Endothelial cell of umbilical vein (primary cell): ENCODE results near the gene GPR137. TPM values are rescaled to one million over a fixed set of nuclear protein-coding genes. Genes with fewer than 3 reads are reported as not detected.

Experiments
- BruUV-seq: library from RNA; stranded (reverse); fragments of 400-500 nt; replicated peaks from 2 replicates; lab custom pipeline; 2021; lab: Mats Ljungman, UMichigan
- CTCF ChIA-PET: fragments of 300-600, 350-600 bp; sonication (Branson Sonifier 250); formaldehyde crosslinking; loops from one replicate; lab custom pipeline; 2021; ENCODE audit warnings: antibody characterized with exemption, inconsistent platforms; lab: Charles Lee
- POLR2A ChIA-PET: fragments of 300-600, 350-600 bp; sonication (Branson Sonifier 250); formaldehyde crosslinking; loops from one replicate; lab custom pipeline; 2021; ENCODE audit warnings: antibody characterized with exemption, inconsistent platforms; lab: Charles Lee
- DNase-seq: peaks from one replicate; pipeline ENCODE4 v3.0.0-alpha.2; 2011; ENCODE audit warnings: low read depth, low spot score
- FAIRE-seq: peaks from 2 replicates; lab custom pipeline; 2011; peaks lifted over from hg19 to GRCh38; lab: Jason Lieb, UNC
- H2AFZ ChIP-seq: 2 replicates; pipeline ENCODE4 v1.6.0; 2012; ENCODE audit warnings: low read depth, low read length, control low read depth, inconsistent platforms
- H3K27ac ChIP-seq: 2 replicates; pipeline ENCODE4 v1.5.1; 2011; ENCODE audit warnings: low read depth, mild to moderate bottlenecking, control low read depth, low read length, moderate library complexity; ENCODE audit not compliant: insufficient read depth
- H3K27me3 ChIP-seq, 2 experiments: 2 replicates each; pipeline versions ENCODE4 v1.6.0 to v1.6.1; 2011; ENCODE audit warnings: low read length in 2 of 2, mixed read lengths in 1 of 2; ENCODE audit not compliant: control insufficient read depth in 2 of 2, insufficient read depth in 2 of 2
- H3K36me3 ChIP-seq, 2 experiments: 2 replicates in 1 of 2; 3 replicates in 1 of 2; pipeline ENCODE4 v1.5.1; 2011; ENCODE audit warnings: low read length in 2 of 2, mild to moderate bottlenecking in 1 of 2, moderate library complexity in 1 of 2; ENCODE audit not compliant: control insufficient read depth in 2 of 2, insufficient read depth in 2 of 2; ENCODE audit errors: extremely low read depth in 1 of 2
- H3K4me1 ChIP-seq: 3 replicates; pipeline ENCODE4 v1.5.1; 2011; ENCODE audit warnings: mild to moderate bottlenecking, low read length; ENCODE audit not compliant: control insufficient read depth, insufficient read depth; ENCODE audit errors: extremely low read depth
- H3K4me2 ChIP-seq: 2 replicates; pipeline ENCODE4 v1.6.1; 2011; ENCODE audit warnings: low read length, control low read depth, mixed read lengths; ENCODE audit not compliant: insufficient read depth
- H3K4me3 ChIP-seq, 3 experiments: fragments of 200-600 bp in 1 of 3; sonication (generic), shearing (Covaris generic) in 1 of 3; replicated peaks in 1 of 3; 2 replicates each; pipeline ENCODE4 v1.5.1; 2011 to 2016; ENCODE audit warnings: control low read depth in 3 of 3, low read length in 3 of 3, mild to moderate bottlenecking in 2 of 3, inconsistent platforms in 1 of 3, low read depth in 1 of 3, moderate library complexity in 1 of 3; ENCODE audit not compliant: insufficient read depth in 1 of 3
- H3K79me2 ChIP-seq: 2 replicates; pipeline ENCODE4 v1.6.0; 2012; ENCODE audit warnings: low read length, inconsistent platforms; ENCODE audit not compliant: control insufficient read depth, insufficient read depth
- H3K9ac ChIP-seq: replicated peaks from 2 replicates; pipeline ENCODE3; 2011; ENCODE audit warnings: low read length, control low read depth; ENCODE audit not compliant: insufficient read depth; ENCODE audit errors: extremely low read depth
- H3K9me1 ChIP-seq: replicated peaks from 3 replicates; pipeline ENCODE4 v1.6.0; 2011; ENCODE audit warnings: mild to moderate bottlenecking, low read length; ENCODE audit not compliant: control insufficient read depth, insufficient read depth; ENCODE audit errors: extremely low read depth
- H3K9me3 ChIP-seq: replicated peaks from 2 replicates; pipeline ENCODE4 v1.5.1; 2012; ENCODE audit warnings: low read length, inconsistent platforms; ENCODE audit not compliant: control insufficient read depth, insufficient read depth
- H4K20me1 ChIP-seq: replicated peaks from 2 replicates; pipeline ENCODE3; 2011; ENCODE audit warnings: mild to moderate bottlenecking, low read length; ENCODE audit not compliant: control insufficient read depth, insufficient read depth; ENCODE audit errors: extremely low read depth
- EZH2 ChIP-seq: IDR thresholded peaks from 2 replicates; pipeline ENCODE4 v1.6.1; 2012; ENCODE audit warnings: borderline replicate concordance, low read depth, mild to moderate bottlenecking, moderate library complexity, low read length, inconsistent platforms; ENCODE audit not compliant: severe bottlenecking
- FOS ChIP-seq: IDR thresholded peaks from 2 replicates; pipeline ENCODE4 v1.6.1; 2011; ENCODE audit warnings: mild to moderate bottlenecking, low read length, moderate library complexity, borderline replicate concordance; ENCODE audit not compliant: insufficient read depth
- GATA2 ChIP-seq: IDR thresholded peaks from 2 replicates; pipeline ENCODE4 v1.7.0; 2011; ENCODE audit warnings: low read depth, mild to moderate bottlenecking, moderate library complexity, mixed read lengths, low read length; ENCODE audit not compliant: insufficient read length, insufficient read depth
- MAX ChIP-seq: IDR thresholded peaks from 2 replicates; pipeline ENCODE4 v1.6.1; 2011; ENCODE audit not compliant: insufficient read depth, insufficient read length
- MYC ChIP-seq: IDR thresholded peaks from one replicate; pipeline ENCODE4 v1.6.1; 2011; ENCODE audit warnings: mild to moderate bottlenecking, low read depth, low read length
- POLR2A ChIP-seq: IDR thresholded peaks from 2 replicates; pipeline ENCODE4 v1.6.1; 2012; ENCODE audit warnings: low read depth, mild to moderate bottlenecking, control low read depth, low read length
- dilution Hi-C: fragments of 300-500 bp; cut with MboI; formaldehyde crosslinking; loops from one replicate; pipeline ENCODE4 v1.15.0; 2019; ENCODE audit warnings: low sequenced_read_pairs; ENCODE audit not compliant: extremely low pct_ligation_motif_present
- intact Hi-C: fragments of 100-400 bp; cut with micrococcal nuclease; formaldehyde crosslinking; loops from one replicate; pipeline ENCODE4 v1.10.0; 2022
- polyA plus RNA-seq, 4 experiments: library from polyadenylated mRNA; depleted of rRNA in 3 of 4; stranded (reverse) in 3 of 4; unstranded in 1 of 4; fragments of >200 nt; gene quantifications; 2 replicates each; pipeline versions ENCODE4 v1.2.1 to v1.2.3, GENCODE V29; 2011 to 2012; ENCODE audit warnings: missing spikeins in 1 of 4
- total RNA-seq: library from RNA; stranded (reverse); gene quantifications from 2 replicates; pipeline ENCODE4 v1.2.3, GENCODE V29; 2021
- TF ChIP-seq, protein P1 (sequence below), 2 donors: IDR thresholded peaks; 1 replicate in 1 of 2; 2 replicates in 1 of 2; pipeline ENCODE4 v1.5.1; 2011; ENCODE audit warnings: low read length in 2 of 2, mild to moderate bottlenecking in 2 of 2, moderate library complexity in 2 of 2, control low read depth in 1 of 2, inconsistent platforms in 1 of 2, low read depth in 1 of 2; ENCODE audit not compliant: insufficient read depth in 1 of 2; ENCODE audit errors: extremely low read depth in 1 of 2

The GPR137 gene
- total and polyA plus RNA-seq, 2 donors (not counting 3 experiments of a cell fraction or from before 2014, with no cell fraction given): 40.9 to 42.5 TPM

- intact Hi-C loops: loop anchor here (5.0 kb wide), 1 partner anchor 102 kb away; the partner anchor contains the start of gene STIP1
- Histone ChIP-seq H3K4me3 (no peak overlapping the region), H3K4me1 (peaks cover 6% of the 10 kb centered on the region), H3K9me3 (no peaks in the 10 kb centered on the region), H3K36me3 (no peaks in the 10 kb centered on the region), H2AFZ (no peak overlapping the region), H3K4me2 (no peak overlapping the region), H3K27me3 (peaks cover 27 to 40% of the 10 kb centered on the region in 2 experiments), H3K9ac (no peak overlapping the region), H3K79me2 (no peaks in the 10 kb centered on the region), H3K27ac (no peak overlapping the region), H3K9me1 (no peaks in the 10 kb centered on the region), H4K20me1 (no peaks in the 10 kb centered on the region)
- CTCF ChIA-PET: interaction anchor here (2.9 to 4.5 kb wide), 2 partner anchors 12 to 16 kb away, joined by 17 to 23 read pairs; partner anchors contain the start of gene ESRRA
- no peak for DNase-seq
- dilution Hi-C loops: no loop called here
- BruUV-seq: no TSS peak
- FAIRE-seq: no peak
- POLR2A ChIA-PET: no interaction called here
- TF ChIP-seq MAX (no peak), POLR2A (no peak), EZH2 (no peak), FOS (no peak)
Observed at GRCh38 chr11:64289002-64289564, 3.4 kb downstream of the GPR137 start.

GRCh38 chr11:64290352-64291261, 5.0 kb downstream of the GPR137 start:
- no TSS peak for BruUV-seq
- ChIA-PET CTCF (interaction anchor here (1.1 to 4.5 kb wide), 3 partner anchors 11 to 86 kb away, joined by 4 to 23 read pairs (median 17); partner anchors contain the start of gene ESRRA), POLR2A (no interaction called here)
- Histone ChIP-seq H2AFZ (no peak overlapping the region), H3K79me2 (no peaks in the 10 kb centered on the region), H4K20me1 (no peaks in the 10 kb centered on the region), H3K9me3 (no peaks in the 10 kb centered on the region), H3K36me3 (no peaks in the 10 kb centered on the region), H3K4me3 (no peak overlapping the region), H3K9ac (no peak overlapping the region), H3K9me1 (no peaks in the 10 kb centered on the region), H3K27me3 (peaks cover 36 to 48% of the 10 kb centered on the region in 2 experiments), H3K27ac (no peak overlapping the region), H3K4me2 (no peak overlapping the region), H3K4me1 (peaks cover 5% of the 10 kb centered on the region)
- intact Hi-C loops (no loop called here), dilution Hi-C loops (no loop called here)
- DNase-seq (no peak), FAIRE-seq (no peak)
- TF ChIP-seq FOS (no peak), GATA2 (no peak), EZH2 (no peak), POLR2A (no peak), MYC (no peak)
- TF ChIP-seq, protein P1, sequence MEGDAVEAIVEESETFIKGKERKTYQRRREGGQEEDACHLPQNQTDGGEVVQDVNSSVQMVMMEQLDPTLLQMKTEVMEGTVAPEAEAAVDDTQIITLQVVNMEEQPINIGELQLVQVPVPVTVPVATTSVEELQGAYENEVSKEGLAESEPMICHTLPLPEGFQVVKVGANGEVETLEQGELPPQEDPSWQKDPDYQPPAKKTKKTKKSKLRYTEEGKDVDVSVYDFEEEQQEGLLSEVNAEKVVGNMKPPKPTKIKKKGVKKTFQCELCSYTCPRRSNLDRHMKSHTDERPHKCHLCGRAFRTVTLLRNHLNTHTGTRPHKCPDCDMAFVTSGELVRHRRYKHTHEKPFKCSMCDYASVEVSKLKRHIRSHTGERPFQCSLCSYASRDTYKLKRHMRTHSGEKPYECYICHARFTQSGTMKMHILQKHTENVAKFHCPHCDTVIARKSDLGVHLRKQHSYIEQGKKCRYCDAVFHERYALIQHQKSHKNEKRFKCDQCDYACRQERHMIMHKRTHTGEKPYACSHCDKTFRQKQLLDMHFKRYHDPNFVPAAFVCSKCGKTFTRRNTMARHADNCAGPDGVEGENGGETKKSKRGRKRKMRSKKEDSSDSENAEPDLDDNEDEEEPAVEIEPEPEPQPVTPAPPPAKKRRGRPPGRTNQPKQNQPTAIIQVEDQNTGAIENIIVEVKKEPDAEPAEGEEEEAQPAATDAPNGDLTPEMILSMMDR (IDR thresholded peaks at IDR 0.05; ENCODE audit: extremely low read depth in 1 of 2, insufficient read depth in 1 of 2, low read depth in 1 of 2, low read length in 2 of 2): no peak
